GM23248 (cell line): ENCODE measurements around the gene GDPD4.

Source experiments
- EZH2 ChIP-seq: fragments of 200-600 bp; sonication (generic); IDR thresholded peaks from 2 replicates; pipeline ENCODE4 v1.6.1; 2018; ENCODE audit warnings: antibody characterized with exemption, mild to moderate bottlenecking; ENCODE audit not compliant: insufficient read depth, poor library complexity, severe bottlenecking
- EZH2phosphoT487 ChIP-seq: fragments of 200-600 bp; sonication (generic); IDR thresholded peaks from 2 replicates; pipeline ENCODE4 v1.6.1; 2018; ENCODE audit warnings: antibody characterized with exemption, moderate library complexity, mild to moderate bottlenecking, low read depth; ENCODE audit not compliant: insufficient read depth

GRCh38 chr11:77259641-77260040 lies 41.8 kb downstream of the GDPD4 start:
- TF ChIP-seq EZH2, result no peak
- TF ChIP-seq EZH2phosphoT487, result no peak
